Small intestine (tissue), 7 donors: Measurements from ENCODE around the gene NPR2. TPM values are rescaled to one million over a fixed set of nuclear protein-coding genes. Genes with fewer than 3 reads are reported as not detected.
A peak's percentile ranks its signal among the peaks of the same experiment; 100 is the strongest.

Source experiments
- DNase-seq, 2 donors: peaks; one replicate each; pipeline versions ENCODE4 v3.0.0 to v3.0.0-alpha.2; 2013
- FAIRE-seq: peaks from 2 replicates; lab custom pipeline; 2012; peaks lifted over from hg19 to GRCh38; lab: Jason Lieb, UNC
- H3K27ac ChIP-seq, 3 donors: one replicate each; pipeline ENCODE4 v1.5.1; 2013; ENCODE audit warnings: low read length in 2 of 3, mild to moderate bottlenecking in 2 of 3, control low read depth in 1 of 3, inconsistent platforms in 1 of 3, low read depth in 1 of 3, moderate library complexity in 1 of 3
- H3K27me3 ChIP-seq, 3 donors: one replicate each; pipeline ENCODE4 v1.6.1; 2013; ENCODE audit warnings: low read length in 3 of 3, inconsistent platforms in 1 of 3; ENCODE audit not compliant: control insufficient read depth in 3 of 3, insufficient read depth in 3 of 3
- H3K36me3 ChIP-seq, 3 donors: one replicate each; pipeline ENCODE4 v1.6.1; 2013; ENCODE audit warnings: low read length in 3 of 3, inconsistent platforms in 1 of 3, low read depth in 1 of 3, mild to moderate bottlenecking in 1 of 3, moderate library complexity in 1 of 3; ENCODE audit not compliant: control insufficient read depth in 3 of 3, insufficient read depth in 2 of 3
- H3K4me1 ChIP-seq, 3 donors: one replicate each; pipeline ENCODE4 v1.6.1; 2013; ENCODE audit warnings: low read length in 2 of 3, inconsistent platforms in 1 of 3, low read depth in 1 of 3, mild to moderate bottlenecking in 1 of 3, moderate library complexity in 1 of 3; ENCODE audit not compliant: control insufficient read depth in 3 of 3, insufficient read depth in 2 of 3
- H3K4me3 ChIP-seq, 3 donors: one replicate each; pipeline ENCODE4 v1.5.1; 2013; ENCODE audit warnings: low read length in 3 of 3, control low read depth in 1 of 3, inconsistent platforms in 1 of 3, low read depth in 1 of 3, mild to moderate bottlenecking in 1 of 3, moderate library complexity in 1 of 3
- H3K9me3 ChIP-seq, 2 donors: one replicate each; pipeline ENCODE4 v1.6.1; 2013; ENCODE audit warnings: low read depth in 1 of 2, low read length in 1 of 2; ENCODE audit not compliant: control insufficient read depth in 2 of 2, insufficient read depth in 1 of 2
- WGBS, 3 donors: extraction: QIAGEN DNeasy Blood & Tissue Kit; methylation state at CpG; one replicate each; pipeline ENCODE4 v1.1.7; 2013; 5-methylcytosine and 5-hydroxymethylcytosine counted together
- polyA plus RNA-seq, 4 donors: library from polyadenylated mRNA; stranded (reverse) in 3 of 4; unstranded in 1 of 4; fragments of 200-250 nt in 3 of 4; fragments of 120-200 nt in 1 of 4; gene quantifications; one replicate each; pipeline versions ENCODE4 v1.2.1 to v1.2.3, GENCODE V29; 2013
- donor health status: healthy with polysubstance abuse.
- donor health status: control.
- donor health status: control.
- donor health status: Bipolar disorder and iron deficiency.
- donor health status: healthy.

NPR2 gene
- polyA plus RNA-seq, 4 donors: 0.89 to 12.0 (median 4.9) TPM

GRCh38 chr9:35767458-35767857 is 23.9 kb upstream of the NPR2 start:
- WGBS, 3 donors: 85 to 100% (median 94%) methylated on average over 1 of the region's 1 CpG
- Histone ChIP-seq H3K4me3 (no peak overlapping the region), H3K27ac (no peak overlapping the region), H3K9me3 (no peaks in the 10 kb centered on the region), H3K36me3 (no peaks in the 10 kb centered on the region), H3K27me3 (no peaks in the 10 kb centered on the region), H3K4me1 (peaks cover 2 to 19% (median 8%) of the 10 kb centered on the region in 3 donors)
- no peak for FAIRE-seq
- DNase-seq: no peak

GRCh38 chr9:35769763-35770162 is 21.6 kb upstream of the NPR2 start:
- H3K36me3 ChIP-seq: peaks cover 0 to 9% (median 0%) of the 10 kb centered on the region in 3 donors
- no peak for FAIRE-seq
- WGBS, 3 donors: 91 to 100% (median 100%) methylated on average over 1 of the region's 1 CpG
- no peaks in the 10 kb centered on the region for H3K27me3 ChIP-seq
- DNase-seq: no peak
- H3K27ac ChIP-seq: no peak overlapping the region
- H3K9me3 ChIP-seq: no peaks in the 10 kb centered on the region
- H3K4me3 ChIP-seq: no peak overlapping the region
- H3K4me1 ChIP-seq: peaks cover 2 to 23% (median 8%) of the 10 kb centered on the region in 3 donors

DNA sequence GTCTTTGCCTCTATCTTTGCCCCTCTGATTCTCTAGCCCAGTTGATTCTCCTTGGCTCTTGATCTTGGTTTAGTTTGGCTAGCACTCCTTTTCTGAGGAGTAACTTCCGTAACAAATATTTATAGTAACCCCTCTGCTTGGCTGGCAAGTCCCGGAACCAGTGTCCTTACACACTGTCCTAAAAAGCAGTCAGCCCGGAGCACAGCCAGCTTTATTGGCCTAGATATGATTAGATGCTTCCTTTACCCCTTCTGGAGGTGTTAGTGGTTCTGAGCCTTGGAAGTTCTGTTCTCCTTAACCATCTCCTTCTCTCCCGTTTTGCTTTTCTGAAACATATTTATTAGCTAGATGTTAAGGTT is 20.3 kb upstream of the NPR2 start:
- Histone ChIP-seq H3K9me3 (no peaks in the 10 kb centered on the region), H3K27me3 (no peaks in the 10 kb centered on the region), H3K27ac (peak overlapping the region; percentile 43 to 78 (median 62)), H3K4me1 (peaks cover 2 to 29% (median 8%) of the 10 kb centered on the region in 3 donors), H3K4me3 (no peak overlapping the region), H3K36me3 (peaks cover 0 to 9% (median 0%) of the 10 kb centered on the region in 3 donors)
- FAIRE-seq (no peak), DNase-seq (peak; percentile 7 to 30)
- WGBS, 3 donors: 13 to 27% (median 20%) methylated on average over 4 of the region's 4 CpGs

GRCh38 chr9:35771534-35771933 is 19.9 kb upstream of the NPR2 start:
- no peaks in the 10 kb centered on the region for H3K27me3 ChIP-seq
- peak overlapping the region; percentile 45 to 78 (median 62) for H3K27ac ChIP-seq
- no peaks in the 10 kb centered on the region for H3K9me3 ChIP-seq
- 3 to 43% (median 32%) methylated on average over 1 of the region's 1 CpG for WGBS, 3 donors
- peak; percentile 56 to 70 for DNase-seq
- H3K4me1 ChIP-seq: peaks cover 2 to 29% (median 8%) of the 10 kb centered on the region in 3 donors
- no peak for FAIRE-seq
- no peak overlapping the region for H3K4me3 ChIP-seq
- H3K36me3 ChIP-seq: peaks cover 0 to 9% (median 0%) of the 10 kb centered on the region in 3 donors

- Histone ChIP-seq H3K4me3 (no peak overlapping the region), H3K27ac (peak overlapping the region; percentile 54 to 78 (median 69)), H3K36me3 (peaks cover 0 to 9% (median 0%) of the 10 kb centered on the region in 3 donors), H3K4me1 (peaks cover 2 to 29% (median 8%) of the 10 kb centered on the region in 3 donors), H3K9me3 (no peaks in the 10 kb centered on the region), H3K27me3 (no peaks in the 10 kb centered on the region)
- FAIRE-seq: no peak
- DNase-seq: peak; percentile 88 to 95
- 19 to 56% (median 38%) methylated on average over 3 of the region's 3 CpGs for WGBS, 3 donors
These were observed 19.4 kb upstream of the NPR2 start for GRCh38 chr9:35771943-35772342.

DNA sequence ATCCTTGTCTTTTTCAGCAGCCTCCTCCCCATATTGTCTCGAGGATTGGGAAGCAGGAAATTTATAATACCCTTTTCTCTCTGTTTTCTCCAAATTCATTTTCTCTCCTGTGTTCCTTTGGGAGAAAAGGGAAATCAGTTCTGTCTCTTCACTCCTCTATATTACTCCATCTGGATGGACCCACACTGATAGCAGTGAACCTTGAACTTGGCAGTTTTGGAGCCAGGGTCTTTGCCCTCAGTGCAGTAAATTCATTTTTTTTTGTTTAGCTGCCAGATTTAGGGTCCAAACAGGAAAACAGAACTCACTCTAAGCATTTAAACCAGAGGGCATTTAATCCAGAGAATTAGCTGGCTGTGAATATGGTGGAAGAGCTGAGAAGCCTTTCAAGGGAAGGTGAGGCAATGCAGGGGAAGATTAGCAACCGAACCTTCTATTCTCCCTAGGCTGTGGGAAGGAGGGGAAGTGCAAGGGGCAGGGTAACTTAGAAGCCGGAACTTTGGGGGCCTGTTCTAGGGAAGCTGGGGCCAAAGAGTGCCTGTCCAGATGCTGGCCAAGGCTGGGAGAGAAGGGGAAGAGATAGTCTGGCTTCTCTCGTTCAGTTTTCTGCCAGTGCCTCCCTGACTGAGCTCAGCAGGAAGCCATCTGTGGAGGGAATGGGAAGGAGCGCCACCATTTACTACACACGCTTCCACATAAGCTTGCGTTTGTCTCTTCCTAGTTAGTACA is 16.3 kb upstream of the NPR2 start:
- peaks cover 2 to 29% (median 8%) of the 10 kb centered on the region in 3 donors for H3K4me1 ChIP-seq
- H3K36me3 ChIP-seq: peaks cover 0 to 9% (median 2%) of the 10 kb centered on the region in 3 donors
- H3K27ac ChIP-seq: peak overlapping the region in 1 of 3 donors; percentile 57
- no peaks in the 10 kb centered on the region for H3K27me3 ChIP-seq
- FAIRE-seq (no peak), DNase-seq (peak in 1 of 2 donors; percentile 42)
- H3K9me3 ChIP-seq: no peaks in the 10 kb centered on the region
- H3K4me3 ChIP-seq: no peak overlapping the region
- WGBS, 3 donors: 57 to 74% (median 72%) methylated on average over 7 of the region's 7 CpGs

DNA sequence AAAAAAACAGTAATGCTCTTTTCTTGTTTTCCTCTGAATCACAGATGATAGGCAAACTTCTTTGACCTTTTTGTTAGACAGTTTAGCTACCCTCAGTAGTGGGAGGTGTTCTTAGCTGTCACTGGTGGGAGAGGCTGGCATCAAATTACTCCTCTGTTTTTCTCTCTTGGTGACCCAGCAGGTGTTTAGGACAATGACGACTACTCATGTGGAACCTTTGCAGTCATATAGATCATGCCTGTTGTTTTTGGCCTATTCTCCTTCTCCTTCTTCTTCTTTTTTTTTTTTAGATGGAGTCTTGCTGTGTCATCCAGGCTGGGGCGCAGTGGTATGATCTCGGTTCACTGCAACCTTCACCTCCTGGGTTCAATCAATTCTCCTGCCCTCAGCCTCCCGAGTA is 15.4 kb upstream of the NPR2 start:
- DNase-seq (no peak), FAIRE-seq (no peak)
- WGBS, 3 donors: 79 to 82% (median 79%) methylated on average over 4 of the region's 4 CpGs

DNA sequence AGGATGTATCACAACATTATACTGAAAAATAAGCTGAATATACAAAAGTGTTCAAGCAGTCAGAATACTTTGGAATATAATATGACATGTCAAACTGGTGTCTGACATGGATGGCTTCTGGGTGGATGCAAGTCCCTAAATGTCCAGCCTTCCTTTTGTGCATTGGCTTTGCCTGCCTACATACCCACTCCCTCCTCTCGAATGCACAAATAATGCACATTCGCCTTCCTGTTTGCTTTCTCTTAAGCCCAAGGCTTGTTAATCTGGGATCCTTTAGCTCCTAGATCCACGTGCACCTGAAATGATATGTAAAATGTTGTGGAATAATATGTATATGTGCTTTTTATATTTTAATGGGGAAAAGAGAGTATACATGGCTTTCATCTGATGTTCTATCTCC is 12.9 kb upstream of the NPR2 start:
- H3K27ac ChIP-seq: no peak overlapping the region
- DNase-seq (no peak), FAIRE-seq (no peak)
- no peaks in the 10 kb centered on the region for H3K9me3 ChIP-seq
- no peaks in the 10 kb centered on the region for H3K27me3 ChIP-seq
- WGBS, 3 donors: 90 to 94% (median 92%) methylated on average over 3 of the region's 3 CpGs
- peaks cover 0 to 8% (median 0%) of the 10 kb centered on the region in 3 donors for H3K4me1 ChIP-seq
- no peak overlapping the region for H3K4me3 ChIP-seq
- peaks cover 0 to 5% (median 2%) of the 10 kb centered on the region in 3 donors for H3K36me3 ChIP-seq

More for the DNA sequence above, 15.4 kb upstream of the NPR2 start:
- no peak overlapping the region for H3K4me3 ChIP-seq
- peaks cover 0 to 22% (median 4%) of the 10 kb centered on the region in 3 donors for H3K4me1 ChIP-seq
- no peaks in the 10 kb centered on the region for H3K27me3 ChIP-seq
- H3K9me3 ChIP-seq: no peaks in the 10 kb centered on the region
- no peak overlapping the region for H3K27ac ChIP-seq
- peaks cover 0 to 9% (median 2%) of the 10 kb centered on the region in 3 donors for H3K36me3 ChIP-seq
